NCI-H345 (cell line): ENCODE results near the gene MRPL47.
"Not testable (repeated sequence)": the region's sequence is repeated elsewhere in the genome, so short reads cannot be mapped to it uniquely, and the experiment has no call there.

ENCODE experiments used
- DNase-seq: peaks from one replicate; lab custom pipeline; 2025; lab: John Stamatoyannopoulos, UW

The MRPL47 gene

GRCh38 chr3:179604321-179605078 is at the start of gene MRPL47, which contains the start of gene NDUFB5:
Gene MRPL47 (minus strand): TSS chr3:179604638. CDS start chr3:179604624, 14 bp downstream.
Gene NDUFB5 (plus strand): TSS chr3:179604794. CDS start chr3:179604816, 22 bp downstream.
- peak; percentile 99 for DNase-seq

GRCh38 chr3:179653096-179653797 is 48.8 kb upstream of the MRPL47 start:
- DNase-seq, result peak; percentile 81

- DNase-seq, result peak; percentile 88
These were observed 48.1 kb upstream of the MRPL47 start, which contains the start of gene USP13 for GRCh38 chr3:179652447-179653095. Gene USP13 (plus strand): TSS chr3:179653040. CDS start chr3:179653226, 186 bp downstream.

- no peak for DNase-seq
These were observed 47.4 kb upstream of the MRPL47 start for GRCh38 chr3:179651687-179652446.

- DNase-seq, result no peak
These were observed 41.7 kb upstream of the MRPL47 start for GRCh38 chr3:179646177-179646576.

- DNase-seq, result not testable (repeated sequence)
These were observed 39.4 kb upstream of the MRPL47 start for GRCh38 chr3:179643837-179644236.

GRCh38 chr3:179642871-179643270 is 38.4 kb upstream of the MRPL47 start:
- DNase-seq, result no peak

- no peak for DNase-seq
These were observed 36.0 kb upstream of the MRPL47 start for GRCh38 chr3:179640469-179640868.

- DNase-seq, result no peak
These were observed 26.5 kb upstream of the MRPL47 start for GRCh38 chr3:179630753-179631451.

- DNase-seq, result no peak
These were observed 20.0 kb upstream of the MRPL47 start for GRCh38 chr3:179624451-179624850.

- no peak for DNase-seq
These were observed 17.6 kb upstream of the MRPL47 start for GRCh38 chr3:179622023-179622422.

GRCh38 chr3:179615458-179616173 is 11.2 kb upstream of the MRPL47 start:
- DNase-seq, result no peak

- no peak for DNase-seq
These were observed 9.4 kb upstream of the MRPL47 start for GRCh38 chr3:179613807-179614206.

- DNase-seq, result no peak
These were observed 5.6 kb upstream of the MRPL47 start for GRCh38 chr3:179610066-179610465.

- no peak for DNase-seq
These were observed 4.7 kb upstream of the MRPL47 start for GRCh38 chr3:179608931-179609720.

GRCh38 chr3:179606534-179607085 is 2.2 kb upstream of the MRPL47 start:
- no peak for DNase-seq

- DNase-seq, result no peak
These were observed 607 bp downstream of the MRPL47 start for GRCh38 chr3:179603831-179604230.

GRCh38 chr3:179603321-179603720 is 1.1 kb downstream of the MRPL47 start:
- DNase-seq, result no peak

GRCh38 chr3:179599531-179599930 is 4.9 kb downstream of the MRPL47 start:
- no peak for DNase-seq
